ENCODE results near the gene MMP2.

DNA sequence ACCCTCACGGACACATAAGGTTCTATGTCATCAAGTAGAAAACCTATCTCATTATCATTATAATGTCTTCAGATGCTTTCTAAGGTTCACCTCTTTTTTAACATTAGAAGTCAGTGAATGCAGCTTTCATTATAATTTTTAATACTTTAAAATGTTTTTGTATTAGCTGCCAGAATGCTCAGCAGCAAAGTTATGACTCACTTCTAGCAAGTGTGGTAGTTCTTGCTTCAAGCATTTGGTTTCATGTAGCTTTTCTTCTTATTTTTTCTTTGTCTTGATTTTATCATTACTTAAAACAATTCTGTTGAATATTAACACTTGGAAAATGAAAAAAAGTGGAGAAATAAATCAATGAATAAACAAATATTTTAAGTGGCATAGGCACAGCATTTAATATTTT is 53.2 kb downstream of the MMP2 start:
- TF ChIP-seq, protein P1, sequence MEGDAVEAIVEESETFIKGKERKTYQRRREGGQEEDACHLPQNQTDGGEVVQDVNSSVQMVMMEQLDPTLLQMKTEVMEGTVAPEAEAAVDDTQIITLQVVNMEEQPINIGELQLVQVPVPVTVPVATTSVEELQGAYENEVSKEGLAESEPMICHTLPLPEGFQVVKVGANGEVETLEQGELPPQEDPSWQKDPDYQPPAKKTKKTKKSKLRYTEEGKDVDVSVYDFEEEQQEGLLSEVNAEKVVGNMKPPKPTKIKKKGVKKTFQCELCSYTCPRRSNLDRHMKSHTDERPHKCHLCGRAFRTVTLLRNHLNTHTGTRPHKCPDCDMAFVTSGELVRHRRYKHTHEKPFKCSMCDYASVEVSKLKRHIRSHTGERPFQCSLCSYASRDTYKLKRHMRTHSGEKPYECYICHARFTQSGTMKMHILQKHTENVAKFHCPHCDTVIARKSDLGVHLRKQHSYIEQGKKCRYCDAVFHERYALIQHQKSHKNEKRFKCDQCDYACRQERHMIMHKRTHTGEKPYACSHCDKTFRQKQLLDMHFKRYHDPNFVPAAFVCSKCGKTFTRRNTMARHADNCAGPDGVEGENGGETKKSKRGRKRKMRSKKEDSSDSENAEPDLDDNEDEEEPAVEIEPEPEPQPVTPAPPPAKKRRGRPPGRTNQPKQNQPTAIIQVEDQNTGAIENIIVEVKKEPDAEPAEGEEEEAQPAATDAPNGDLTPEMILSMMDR (IDR thresholded peaks at IDR 0.05 in 2 of 3, conservative IDR thresholded peaks at IDR 0.05 in 1 of 3; ENCODE audit: borderline replicate concordance in 1 of 3, insufficient read depth in 1 of 3, low read depth in 2 of 3, low read length in 2 of 3): no peak
- TF ChIP-seq POLR2A (IDR thresholded peaks at IDR 0.05; ENCODE audit: borderline replicate concordance, extremely low read depth, insufficient read depth, insufficient read length) (no peak), EZH2 (IDR thresholded peaks at IDR 0.05) (no peak), POLR2AphosphoS5 (IDR thresholded peaks at IDR 0.05; ENCODE audit: low read depth, low read length) (no peak), SRF (IDR thresholded peaks at IDR 0.05; ENCODE audit: low read depth) (no peak), EGR1 (IDR thresholded peaks at IDR 0.05; ENCODE audit: low read depth) (no peak), SP1 (IDR thresholded peaks at IDR 0.05; ENCODE audit: low read depth) (no peak), JUND (IDR thresholded peaks at IDR 0.05) (no peak), EZH2phosphoT487 (IDR thresholded peaks at IDR 0.05; ENCODE audit: borderline replicate concordance) (no peak), CBX3 (IDR thresholded peaks at IDR 0.05; ENCODE audit: low read depth) (no peak), TCF7L2 (IDR thresholded peaks at IDR 0.05; ENCODE audit: borderline replicate concordance, extremely low read depth, insufficient read depth, insufficient read length) (no peak), SIN3A (IDR thresholded peaks at IDR 0.05; ENCODE audit: low read depth) (no peak), ZNF274 (IDR thresholded peaks at IDR 0.05; ENCODE audit: low read depth, low read length) (no peak)
- TF ChIP-seq, protein P2, sequence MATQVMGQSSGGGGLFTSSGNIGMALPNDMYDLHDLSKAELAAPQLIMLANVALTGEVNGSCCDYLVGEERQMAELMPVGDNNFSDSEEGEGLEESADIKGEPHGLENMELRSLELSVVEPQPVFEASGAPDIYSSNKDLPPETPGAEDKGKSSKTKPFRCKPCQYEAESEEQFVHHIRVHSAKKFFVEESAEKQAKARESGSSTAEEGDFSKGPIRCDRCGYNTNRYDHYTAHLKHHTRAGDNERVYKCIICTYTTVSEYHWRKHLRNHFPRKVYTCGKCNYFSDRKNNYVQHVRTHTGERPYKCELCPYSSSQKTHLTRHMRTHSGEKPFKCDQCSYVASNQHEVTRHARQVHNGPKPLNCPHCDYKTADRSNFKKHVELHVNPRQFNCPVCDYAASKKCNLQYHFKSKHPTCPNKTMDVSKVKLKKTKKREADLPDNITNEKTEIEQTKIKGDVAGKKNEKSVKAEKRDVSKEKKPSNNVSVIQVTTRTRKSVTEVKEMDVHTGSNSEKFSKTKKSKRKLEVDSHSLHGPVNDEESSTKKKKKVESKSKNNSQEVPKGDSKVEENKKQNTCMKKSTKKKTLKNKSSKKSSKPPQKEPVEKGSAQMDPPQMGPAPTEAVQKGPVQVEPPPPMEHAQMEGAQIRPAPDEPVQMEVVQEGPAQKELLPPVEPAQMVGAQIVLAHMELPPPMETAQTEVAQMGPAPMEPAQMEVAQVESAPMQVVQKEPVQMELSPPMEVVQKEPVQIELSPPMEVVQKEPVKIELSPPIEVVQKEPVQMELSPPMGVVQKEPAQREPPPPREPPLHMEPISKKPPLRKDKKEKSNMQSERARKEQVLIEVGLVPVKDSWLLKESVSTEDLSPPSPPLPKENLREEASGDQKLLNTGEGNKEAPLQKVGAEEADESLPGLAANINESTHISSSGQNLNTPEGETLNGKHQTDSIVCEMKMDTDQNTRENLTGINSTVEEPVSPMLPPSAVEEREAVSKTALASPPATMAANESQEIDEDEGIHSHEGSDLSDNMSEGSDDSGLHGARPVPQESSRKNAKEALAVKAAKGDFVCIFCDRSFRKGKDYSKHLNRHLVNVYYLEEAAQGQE (IDR thresholded peaks at IDR 0.05; ENCODE audit: low read depth): no peak
